PFSK-1 (cell line): Measurements from ENCODE around the gene OSBPL3.

Source experiments
- FOXP2 ChIP-seq: optimal IDR thresholded peaks from 2 replicates; pipeline ENCODE3; 2011; ENCODE audit warnings: borderline replicate concordance, control low read depth, inconsistent platforms; ENCODE audit not compliant: insufficient read depth; ENCODE audit errors: extremely low read length, extremely low read depth
- POLR2AphosphoS5 ChIP-seq: IDR thresholded peaks from 2 replicates; pipeline ENCODE4 v1.6.1; 2012; ENCODE audit warnings: low read depth, mild to moderate bottlenecking, control low read depth, low read length, moderate library complexity
- REST ChIP-seq, 2 experiments: IDR thresholded peaks; 2 replicates each; pipeline versions ENCODE4 v1.6.1 to v1.8.0; 2011 to 2012; ENCODE audit warnings: low read depth in 2 of 2, low read length in 2 of 2, control low read depth in 1 of 2, inconsistent platforms in 1 of 2, mild to moderate bottlenecking in 1 of 2, moderate library complexity in 1 of 2; ENCODE audit not compliant: insufficient read depth in 1 of 2
- SIN3A ChIP-seq: IDR thresholded peaks from 2 replicates; pipeline ENCODE4 v1.6.1; 2012; ENCODE audit warnings: mild to moderate bottlenecking, low read length, moderate library complexity, borderline replicate concordance; ENCODE audit not compliant: insufficient read depth
- TAF1 ChIP-seq: IDR thresholded peaks from 2 replicates; pipeline ENCODE4 v1.6.1; 2012; ENCODE audit warnings: low read length, control low read depth, borderline replicate concordance; ENCODE audit not compliant: insufficient read depth

OSBPL3 gene

DNA sequence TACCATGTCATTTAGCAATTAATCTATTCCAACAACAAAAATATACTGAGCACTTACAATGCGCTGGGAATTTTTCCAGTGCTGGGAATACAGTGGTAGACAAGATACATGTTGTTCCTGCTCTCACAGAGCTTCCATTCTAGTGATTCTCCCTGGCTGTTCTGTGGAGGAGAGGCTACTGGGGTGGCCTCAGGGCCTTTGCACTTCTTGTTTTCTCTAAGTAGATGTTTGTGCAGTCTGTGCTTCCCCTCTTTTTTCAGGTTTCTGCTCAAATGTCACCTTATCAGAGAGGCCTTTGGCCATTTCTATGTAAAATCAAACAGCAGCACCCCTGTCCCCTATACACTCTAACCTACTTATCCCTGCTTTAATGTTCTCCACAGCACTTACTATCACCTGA is 24.7 kb downstream of the OSBPL3 start:
- TF ChIP-seq POLR2AphosphoS5 (no peak), FOXP2 (no peak), REST (IDR thresholded peaks at IDR 0.05; ENCODE audit: insufficient read depth in 1 of 2, low read depth in 2 of 2, low read length in 2 of 2) (no peak), SIN3A (no peak), TAF1 (no peak)

DNA sequence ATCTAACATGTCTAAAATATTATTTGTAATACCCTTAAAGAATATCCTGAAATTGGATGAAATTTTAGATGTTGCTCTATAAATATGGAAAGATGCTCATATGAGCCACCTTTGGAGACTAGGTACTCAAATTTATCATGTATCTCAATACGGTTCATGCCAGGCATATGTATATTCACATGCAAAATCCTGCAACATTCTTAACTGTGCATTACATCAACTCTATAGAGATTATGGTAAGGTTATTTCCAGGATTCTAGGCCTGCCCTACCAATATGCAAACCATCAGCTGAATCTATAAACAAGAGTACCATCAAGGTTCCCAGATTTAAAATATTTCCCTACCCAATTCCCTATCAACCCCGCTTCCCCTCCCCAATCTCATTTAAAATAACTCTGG is 27.5 kb downstream of the OSBPL3 start:
- TF ChIP-seq POLR2AphosphoS5 (no peak), TAF1 (no peak), SIN3A (no peak), REST (IDR thresholded peaks at IDR 0.05; ENCODE audit: insufficient read depth in 1 of 2, low read depth in 2 of 2, low read length in 2 of 2) (no peak), FOXP2 (no peak)

DNA sequence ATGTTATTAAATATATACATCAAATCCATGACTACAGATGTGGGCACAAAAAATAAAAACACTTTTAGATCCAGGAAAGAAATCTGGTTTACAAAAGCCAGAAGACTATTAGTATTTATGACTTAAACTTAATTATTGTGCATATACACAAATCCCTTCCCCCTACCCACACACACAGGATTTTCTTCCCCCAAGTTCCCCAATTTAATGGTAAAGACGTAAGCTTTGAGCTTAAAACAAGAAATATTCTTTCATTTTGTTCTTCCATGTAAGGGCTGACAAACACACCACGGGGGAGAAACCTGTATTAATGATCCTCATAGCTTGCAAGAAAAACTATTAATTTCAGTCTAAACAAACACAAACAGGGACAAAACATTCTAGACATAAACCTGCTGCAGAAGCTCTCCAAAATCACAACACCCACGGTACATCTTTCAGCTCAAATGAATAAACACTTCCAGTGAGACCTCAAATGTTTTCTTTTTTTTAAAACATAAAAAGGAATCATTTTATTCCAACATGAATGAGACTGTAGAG is 28.5 kb downstream of the OSBPL3 start:
- no peak for TF ChIP-seq REST (IDR thresholded peaks at IDR 0.05; ENCODE audit: insufficient read depth in 1 of 2, low read depth in 2 of 2, low read length in 2 of 2)
- no peak for TF ChIP-seq TAF1
- TF ChIP-seq FOXP2, result no peak
- no peak for TF ChIP-seq SIN3A
- TF ChIP-seq POLR2AphosphoS5, result no peak

DNA sequence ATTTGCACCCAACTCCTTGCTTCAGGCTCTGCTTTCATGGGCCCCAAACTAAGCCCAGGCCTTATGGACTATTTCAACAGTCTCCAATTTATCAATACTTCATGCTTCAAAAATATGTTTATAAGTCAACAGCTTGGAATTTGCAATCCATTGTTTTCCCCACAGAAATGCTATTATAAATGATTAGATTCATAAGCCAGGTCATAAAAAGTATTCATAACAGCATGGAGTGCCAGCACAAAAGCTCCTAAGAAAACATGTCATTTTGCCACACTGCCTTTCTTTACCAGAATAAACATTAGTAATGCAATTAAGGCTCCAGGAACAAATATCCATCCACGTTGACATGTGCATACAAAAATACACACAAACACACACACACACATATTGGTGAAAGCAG is 30.1 kb downstream of the OSBPL3 start:
- TF ChIP-seq SIN3A, result no peak
- no peak for TF ChIP-seq POLR2AphosphoS5
- no peak for TF ChIP-seq TAF1
- no peak for TF ChIP-seq REST (IDR thresholded peaks at IDR 0.05; ENCODE audit: insufficient read depth in 1 of 2, low read depth in 2 of 2, low read length in 2 of 2)
- no peak for TF ChIP-seq FOXP2

- TF ChIP-seq FOXP2, result no peak
- TF ChIP-seq SIN3A, result no peak
- TF ChIP-seq POLR2AphosphoS5, result no peak
- TF ChIP-seq TAF1, result no peak
- no peak for TF ChIP-seq REST (IDR thresholded peaks at IDR 0.05; ENCODE audit: insufficient read depth in 1 of 2, low read depth in 2 of 2, low read length in 2 of 2)
These were observed 31.2 kb downstream of the OSBPL3 start for GRCh38 chr7:24948739-24949138.
